Measurements from ENCODE around the gene SIRPB2. TPM values are rescaled to one million over a fixed set of nuclear protein-coding genes. Genes with fewer than 3 reads are reported as not detected.

The SIRPB2 gene
- total and polyA plus RNA-seq, 2 of the 4 experiments (the other 2 are of a cell fraction) = not detected

DNA sequence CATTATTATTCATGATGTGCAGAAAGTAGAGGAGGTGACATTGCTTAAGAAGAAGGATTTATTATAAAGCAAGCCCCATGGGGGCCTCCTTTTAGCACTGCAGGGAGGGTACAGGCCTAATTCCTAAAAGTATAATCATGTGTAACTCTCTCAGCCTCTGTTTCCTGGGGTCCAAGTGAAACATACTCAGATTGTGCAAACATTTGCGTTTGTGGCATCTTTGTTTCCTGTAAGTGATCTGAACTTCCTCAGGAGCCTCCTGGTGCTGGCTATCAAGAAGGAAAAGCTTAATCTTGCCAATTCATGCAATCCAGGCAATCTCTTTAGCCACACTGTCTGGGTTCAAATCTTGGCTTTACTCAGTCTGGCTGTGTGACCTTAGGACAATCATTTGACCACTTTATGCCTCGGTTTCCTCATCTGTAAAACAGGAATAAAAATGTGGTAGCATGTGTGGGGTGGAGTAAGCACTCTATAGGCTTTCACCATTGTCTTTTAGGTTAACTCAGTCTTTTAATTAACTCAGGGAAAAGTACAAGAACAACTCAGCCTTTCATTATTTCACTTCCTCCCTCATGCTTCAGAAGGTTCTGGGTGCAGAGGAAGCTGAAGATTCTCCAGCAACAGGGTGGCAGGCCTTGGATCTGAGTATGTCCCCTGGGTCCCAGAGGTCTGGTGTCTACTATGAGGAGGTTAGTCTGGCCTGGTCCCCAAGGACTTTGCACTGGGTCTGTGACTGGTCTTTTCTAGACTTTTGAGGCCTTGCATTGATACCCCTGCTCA, 831 bp upstream of the SIRPB2 start:
- intact Hi-C loops (cut with micrococcal nuclease) = no loop called here
- DNase-seq (no peak), ATAC-seq (ENCODE audit: low read depth) (no peak)
- no peaks in the 10 kb centered on the region for H3K4me1 ChIP-seq (ENCODE audit: control insufficient read depth, insufficient read depth, low read length)
- no peaks in the 10 kb centered on the region for H3K36me3 ChIP-seq (ENCODE audit: control insufficient read depth, insufficient read depth, low read length)
- no peak overlapping the region for H3K4me3 ChIP-seq (ENCODE audit: insufficient read depth, low read depth, low read length)
- in situ Hi-C loops (cut with MboI; ENCODE audit: low sequenced_read_pairs) = no loop called here
- H2AK5ac ChIP-seq (ENCODE audit: low read depth, low read length) = no peak overlapping the region
- H4K91ac ChIP-seq (ENCODE audit: insufficient read depth, low read depth, low read length) = no peak overlapping the region
- no peak overlapping the region for H4K8ac ChIP-seq (ENCODE audit: low read depth in 2 of 2, low read length in 2 of 2)
- H3K27me3 ChIP-seq (ENCODE audit: control insufficient read depth, insufficient read depth, low read length) = peaks cover 28% of the 10 kb centered on the region
- H3K9me1 ChIP-seq (ENCODE audit: insufficient read depth, low read length) = no peaks in the 10 kb centered on the region
- H2AFZ ChIP-seq (replicated peaks; ENCODE audit: low read length, poor library complexity) = no peak overlapping the region
- no peaks in the 10 kb centered on the region for H3K79me1 ChIP-seq (ENCODE audit: low read depth in 1 of 2, low read length in 2 of 2)
- H3K14ac ChIP-seq (replicated peaks; ENCODE audit: low read depth, low read length) = no peak overlapping the region
- no peaks in the 10 kb centered on the region for H4K20me1 ChIP-seq (ENCODE audit: insufficient read depth, low read length)
- ChIA-PET CTCF (interaction anchor here (0.6 kb wide), 1 partner anchor 12 kb away, joined by 3 read pairs; no protein-coding TSS in a partner anchor), POLR2A (ENCODE audit: unreplicated experiment) (no interaction called here)
- H2BK120ac ChIP-seq (ENCODE audit: low read depth, low read length) = no peak overlapping the region
- dilution Hi-C loops (cut with HindIII; ENCODE audit: low sequenced_read_pairs, unreplicated experiment) = no loop called here
- no peak overlapping the region for H3K18ac ChIP-seq (ENCODE audit: low read depth, low read length)
- H2BK15ac ChIP-seq (ENCODE audit: low read depth, low read length) = no peak overlapping the region
- no TSS peak for BruUV-seq (replicated peaks)
- H3K4ac ChIP-seq (ENCODE audit: low read depth, low read length) = no peak overlapping the region
- no peak overlapping the region for H3K23ac ChIP-seq (ENCODE audit: low read depth, low read length)
- no peak overlapping the region for H4K5ac ChIP-seq (ENCODE audit: low read depth, low read length)
- no peak overlapping the region for H3K9ac ChIP-seq (ENCODE audit: low read depth, low read length)
- H3K9me3 ChIP-seq (ENCODE audit: control insufficient read depth, insufficient read depth, low read length) = 0 out of 2 replicates have a peak, but pooled peaks cover 3% of the 10 kb centered on the region
- no peak for TF ChIP-seq POLR2A (IDR thresholded peaks at IDR 0.05; ENCODE audit: low read depth, low read length)
- H3K27ac ChIP-seq (ENCODE audit: insufficient read depth, low read length) = no peak overlapping the region
- no peak overlapping the region for H2BK5ac ChIP-seq (ENCODE audit: low read depth, low read length, poor library complexity, severe bottlenecking)
- no peak overlapping the region for H3K4me2 ChIP-seq (ENCODE audit: low read depth, low read length)
- H2BK20ac ChIP-seq (ENCODE audit: low read depth, low read length) = no peak overlapping the region
- no CpG with 5 or more reads among the region's 2 CpGs for WGBS, 2 experiments (ENCODE audit: extremely low coverage in 2 of 2, insufficient read length in 1 of 2)
- H2AK9ac ChIP-seq (replicated peaks; ENCODE audit: low read depth, low read length, poor library complexity) = no peak overlapping the region
- no peak overlapping the region for H3K56ac ChIP-seq (ENCODE audit: extremely low read depth, insufficient read depth, low read length)
